Activated T-helper 1 cell treated with anti-CD3 and anti-CD28 coated beads, Interleukin-2, amount 50 U/mL, for 16 hours (primary cell): ENCODE measurements around the gene DDX1.
A peak's percentile ranks its signal among the peaks of the same experiment; 100 is the strongest.
"Not testable (repeated sequence)": the region's sequence is repeated elsewhere in the genome, so short reads cannot be mapped to it uniquely, and the experiment has no call there.

Experiments
- DNase-seq, 2 donors: peaks; one replicate each; pipeline ENCODE4 v3.0.0-alpha.2; 2020; ENCODE audit warnings: low read depth in 1 of 2, low spot score in 1 of 2

Gene DDX1

DNA sequence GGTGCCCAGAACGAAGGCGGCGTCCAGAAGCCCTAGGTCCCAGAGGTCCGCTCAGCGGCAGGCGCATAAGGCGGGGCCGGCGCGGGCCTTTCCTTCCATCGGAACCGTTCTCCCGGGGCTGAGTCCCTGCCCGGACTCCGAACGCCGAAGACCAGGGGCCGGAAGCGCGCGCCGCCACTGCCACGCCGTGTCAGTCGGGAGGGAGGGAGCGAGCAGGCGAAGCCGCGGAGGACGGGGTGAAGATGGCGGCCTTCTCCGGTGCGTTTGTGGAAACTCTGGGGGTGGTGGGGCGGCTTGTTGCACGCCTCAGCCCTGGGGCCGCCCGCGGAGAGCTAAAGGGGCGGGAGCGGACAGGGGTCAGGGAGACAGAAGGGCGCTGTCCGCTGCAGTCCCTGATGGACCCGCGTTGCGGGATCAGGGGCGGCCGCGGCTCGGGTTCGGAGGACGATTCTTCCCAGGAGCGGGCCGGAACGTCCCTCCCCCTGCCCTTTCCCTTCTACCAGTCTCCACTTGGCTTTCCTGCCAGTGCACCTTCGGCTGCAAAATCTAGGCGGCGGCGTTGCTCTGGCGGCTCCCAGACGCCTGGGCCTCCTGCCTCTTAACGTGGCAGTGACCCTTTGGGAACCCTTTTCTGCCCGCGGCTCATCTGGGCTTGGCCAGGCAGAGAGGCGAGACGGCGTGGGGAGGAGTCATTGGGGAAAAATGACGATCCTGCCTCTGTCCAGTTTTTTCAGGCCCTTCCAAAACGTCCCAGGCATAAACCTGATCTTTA lies at the start of gene DDX1:
TSS of gene DDX1 (plus strand) at position 177 of the 772 bp plus-strand sequence. CDS start at position 243, 66 bp downstream.
- DNase-seq = peak; percentile 73 to 81

DNA sequence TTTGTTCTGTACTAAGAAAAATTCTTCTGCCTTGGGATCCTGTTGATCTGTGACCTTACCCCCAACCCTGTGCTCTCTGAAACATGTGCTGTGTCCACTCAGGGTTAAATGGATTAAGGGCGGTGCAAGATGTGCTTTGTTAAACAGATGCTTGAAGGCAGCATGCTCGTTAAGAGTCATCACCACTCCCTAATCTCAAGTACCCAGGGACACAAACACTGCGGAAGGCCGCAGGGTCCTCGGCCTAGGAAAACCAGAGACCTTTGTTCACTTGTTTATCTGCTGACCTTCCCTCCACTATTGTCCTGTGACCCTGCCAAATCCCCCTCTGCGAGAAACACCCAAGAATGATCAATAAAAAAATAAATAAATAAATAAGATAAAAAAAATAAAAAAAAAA lies 49.4 kb upstream of the DDX1 start:
- not testable (repeated sequence) for DNase-seq

DNA sequence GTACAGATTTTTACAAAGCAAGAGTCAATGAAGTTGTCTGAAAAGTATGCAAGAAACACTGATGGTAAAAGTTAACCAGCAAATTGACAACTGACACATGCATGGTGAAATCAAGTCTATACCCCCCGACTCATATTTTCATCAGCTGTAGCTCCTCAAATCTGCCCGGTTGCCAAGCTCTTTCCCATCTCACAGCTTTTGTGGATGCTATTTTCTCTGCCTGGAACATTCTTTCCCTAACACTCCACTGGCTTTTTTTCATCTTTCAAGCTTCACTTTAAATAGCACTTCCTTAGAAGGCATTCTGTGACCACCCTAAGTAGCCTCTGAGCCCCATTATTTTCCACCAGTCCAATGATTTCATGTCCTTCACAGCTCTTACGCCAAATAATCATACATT lies 48.6 kb upstream of the DDX1 start:
- DNase-seq = no peak

DNA sequence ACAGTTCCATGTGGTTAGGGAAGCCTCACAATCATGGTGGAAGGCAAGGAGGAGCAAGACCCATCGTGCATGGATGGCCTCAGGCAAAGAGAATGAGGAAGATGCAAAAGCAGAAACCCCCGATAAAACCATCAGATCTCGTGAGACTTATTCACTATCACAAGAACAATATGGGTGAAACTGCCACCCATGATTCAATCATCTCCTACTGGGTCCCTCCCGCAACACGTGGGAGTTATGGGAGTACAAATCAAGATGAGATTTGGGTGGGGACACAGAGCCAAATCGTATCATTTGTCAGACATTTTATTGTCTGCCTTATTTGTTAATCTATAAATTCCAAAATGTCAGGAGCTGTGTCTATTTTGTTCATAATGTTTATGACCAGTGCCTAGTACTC lies 48.1 kb upstream of the DDX1 start:
- no peak for DNase-seq

DNA sequence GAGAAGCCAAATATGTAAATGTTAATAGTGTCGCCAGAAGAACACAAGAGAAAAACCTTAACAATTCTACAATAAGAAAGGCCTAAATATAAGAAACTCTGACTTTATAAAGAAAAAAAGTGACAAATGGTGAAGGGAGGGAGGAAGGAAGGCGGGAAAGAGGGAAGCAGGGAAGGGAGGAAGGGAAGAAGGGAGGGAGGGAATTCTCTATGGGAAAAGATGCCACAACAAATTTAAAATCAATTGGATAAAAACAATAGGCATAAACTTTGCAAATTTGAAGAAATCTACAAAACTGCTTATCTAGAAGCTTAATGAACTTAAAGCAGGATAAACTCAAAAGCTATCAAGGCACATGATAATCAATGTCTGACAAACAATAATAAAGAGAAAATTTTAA lies 47.4 kb upstream of the DDX1 start:
- DNase-seq = no peak

DNA sequence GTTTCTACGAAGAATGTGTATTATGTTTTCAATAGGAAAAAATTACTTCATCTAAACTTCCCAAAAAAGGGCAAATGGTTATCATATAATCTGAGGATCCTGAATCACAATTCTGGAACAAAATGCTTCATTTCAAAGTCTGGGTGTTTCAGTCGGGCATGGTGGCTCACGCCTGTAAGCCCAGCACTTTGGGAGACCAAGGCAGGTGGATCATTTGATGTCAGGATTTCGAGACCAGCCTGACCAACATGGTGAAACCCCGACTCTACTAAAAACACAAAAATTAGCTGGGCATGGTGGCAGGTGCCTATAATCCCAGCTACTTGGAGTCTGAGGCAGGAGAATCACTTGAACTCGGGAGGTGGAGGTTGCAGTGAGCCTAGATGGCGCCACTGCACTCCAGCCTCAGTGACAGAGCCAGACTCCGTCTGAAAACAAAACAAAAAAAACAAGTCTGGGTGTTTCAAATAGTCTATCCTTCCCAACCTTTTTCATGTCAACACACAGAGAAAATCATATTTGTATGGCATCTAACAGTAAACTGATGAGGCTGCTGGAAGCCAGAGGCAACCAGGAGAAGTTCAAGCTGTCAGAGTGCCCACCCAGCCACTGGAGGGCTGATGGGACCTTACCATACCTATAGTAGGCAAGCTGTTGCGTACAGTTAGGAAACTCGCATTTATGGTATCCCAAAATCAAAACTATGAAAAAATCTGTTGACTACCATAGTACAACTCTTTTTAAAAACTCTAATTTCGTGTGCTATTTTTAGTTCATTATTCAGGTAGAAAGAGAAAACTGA lies 45.2 kb upstream of the DDX1 start:
- DNase-seq = no peak

DNA sequence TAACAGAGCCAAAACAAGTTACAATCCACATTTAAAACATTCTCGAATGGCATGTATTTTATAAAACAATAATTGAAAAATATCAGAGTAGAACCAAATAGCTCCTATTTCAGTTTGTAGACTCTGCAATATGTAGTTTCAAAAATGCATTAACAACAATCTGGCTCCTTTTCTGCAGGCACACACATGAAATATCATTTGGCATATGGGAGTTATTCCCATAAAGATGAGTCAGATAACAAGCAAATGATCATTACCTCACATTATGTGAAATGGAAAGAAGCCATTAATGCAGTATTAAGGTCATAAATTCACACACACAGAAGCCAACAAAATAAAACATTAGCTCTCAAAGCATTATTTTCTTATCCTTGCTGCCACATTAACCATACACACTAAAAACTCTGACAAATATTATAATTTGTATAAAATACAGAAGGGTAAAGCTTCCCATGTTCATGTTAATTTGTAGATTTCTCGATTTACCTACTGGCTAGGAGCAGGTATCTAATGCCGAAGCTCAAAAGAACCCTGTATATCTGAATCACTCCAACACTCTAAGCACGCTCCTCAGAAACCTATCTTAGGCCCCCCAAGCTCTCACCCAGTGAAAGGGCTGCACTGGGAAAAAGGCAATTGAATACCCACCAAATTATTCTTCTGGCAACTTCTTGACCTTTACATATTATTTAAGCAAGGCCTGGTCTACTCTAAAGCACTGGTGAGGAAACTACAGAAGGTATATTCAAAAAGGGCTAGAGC lies 44.4 kb upstream of the DDX1 start:
- DNase-seq = no peak

DNA sequence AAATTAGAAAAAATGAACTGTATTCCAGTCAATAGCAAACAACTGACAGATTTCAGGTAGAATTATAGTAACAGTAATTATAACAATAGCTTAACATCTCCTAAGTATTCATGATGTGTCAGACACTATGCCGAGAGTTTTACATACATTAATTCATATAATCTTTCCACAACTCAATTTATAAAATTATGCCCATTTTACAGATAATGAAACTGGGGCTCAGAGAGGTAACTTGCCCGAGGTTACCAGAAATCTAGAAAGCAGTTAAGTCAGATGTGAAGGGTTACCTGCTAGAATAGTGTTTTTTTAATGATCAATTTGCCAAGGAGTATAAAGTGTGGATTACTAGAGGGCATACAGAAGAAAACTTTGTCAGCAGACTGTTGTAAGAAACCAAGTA lies 42.7 kb upstream of the DDX1 start:
- no peak for DNase-seq

DNA sequence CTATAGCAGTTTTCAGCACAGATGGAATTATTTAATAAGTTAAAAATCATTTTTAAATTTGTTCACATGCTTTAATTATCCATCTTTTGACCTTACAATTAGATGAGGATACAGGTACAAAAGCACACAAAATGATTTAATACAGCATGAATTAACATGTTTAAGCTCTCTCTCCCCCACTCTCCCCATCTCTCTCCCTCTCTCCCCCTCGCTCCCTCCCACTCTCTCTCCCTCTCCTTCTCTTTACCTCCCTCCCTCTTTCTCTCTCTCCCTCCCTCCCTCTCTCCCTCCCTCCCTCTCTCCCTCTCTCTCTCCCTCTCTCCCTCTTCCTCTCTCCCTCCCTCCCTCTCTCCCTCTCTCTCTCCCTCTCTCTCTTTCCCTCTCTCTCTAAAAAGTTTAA lies 38.1 kb upstream of the DDX1 start:
- no peak for DNase-seq

DNA sequence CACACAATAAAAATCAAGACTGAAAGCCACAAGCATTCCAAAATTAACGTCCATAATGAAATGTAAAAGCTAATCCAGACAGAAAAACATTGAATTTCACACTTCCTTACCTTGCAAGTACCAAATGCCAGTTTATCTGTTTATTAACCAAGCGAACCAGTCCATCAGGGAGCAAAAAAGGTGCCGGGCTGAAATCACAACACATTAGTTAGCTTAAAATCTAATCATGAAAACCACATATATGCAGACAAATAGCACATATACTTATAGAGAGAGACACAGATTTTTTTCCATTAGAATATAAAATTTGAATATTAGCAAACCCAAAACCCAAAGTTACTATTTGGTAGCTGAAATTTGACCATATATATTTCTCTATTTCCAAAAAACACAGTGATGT lies 37.7 kb upstream of the DDX1 start:
- DNase-seq = no peak

DNA sequence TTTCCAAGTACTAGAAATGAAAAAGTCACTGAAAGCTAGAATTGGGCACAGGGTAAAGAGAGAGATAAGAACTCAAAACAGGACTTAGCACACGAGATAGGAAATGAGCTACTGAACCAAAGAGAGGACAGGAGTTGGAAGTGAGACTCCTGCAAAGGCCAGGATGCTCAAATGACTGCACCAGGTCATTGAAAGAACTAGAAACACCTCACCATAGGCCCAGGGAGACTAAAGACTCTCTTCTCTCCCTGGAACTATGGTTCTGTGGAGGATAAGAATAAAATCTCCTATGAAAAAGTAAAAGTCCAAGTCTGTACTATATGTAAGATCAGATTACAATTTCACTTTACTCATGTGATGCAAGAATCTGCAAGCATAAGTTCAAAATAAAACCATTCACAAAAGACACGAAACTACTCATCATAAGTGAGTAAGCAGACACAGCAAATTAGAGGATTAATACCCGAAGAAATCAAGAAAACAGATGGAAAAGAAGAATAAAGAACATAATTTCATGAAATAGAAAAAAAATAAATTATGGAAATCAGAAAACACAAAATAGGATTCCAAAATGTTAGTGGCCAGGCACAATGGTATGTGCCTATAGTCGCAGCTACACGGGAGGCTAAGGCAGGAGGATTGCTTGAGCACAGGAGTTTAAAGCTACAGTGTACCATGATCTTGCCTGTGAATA lies 37.0 kb upstream of the DDX1 start:
- DNase-seq = no peak

DNA sequence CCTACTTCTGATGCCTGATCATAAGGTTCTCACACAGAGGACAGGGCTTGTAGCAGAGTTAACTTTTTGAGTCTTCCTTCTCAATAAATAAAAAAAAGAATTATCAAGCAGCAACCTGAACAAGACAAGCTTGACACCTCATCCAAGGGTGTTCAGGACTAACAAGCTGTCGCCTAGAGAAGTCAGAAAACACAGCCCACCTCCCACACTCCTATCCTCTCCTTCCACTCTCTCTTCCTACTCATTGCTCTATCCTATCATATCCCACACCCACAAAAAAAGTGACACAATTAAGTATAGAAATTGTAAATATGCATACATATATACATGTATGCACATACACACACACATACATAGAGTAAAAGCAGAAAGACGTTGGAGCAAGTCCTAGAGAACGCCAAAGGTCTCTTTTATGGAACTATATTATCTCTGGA lies 35.9 kb upstream of the DDX1 start:
- no peak for DNase-seq

DNA sequence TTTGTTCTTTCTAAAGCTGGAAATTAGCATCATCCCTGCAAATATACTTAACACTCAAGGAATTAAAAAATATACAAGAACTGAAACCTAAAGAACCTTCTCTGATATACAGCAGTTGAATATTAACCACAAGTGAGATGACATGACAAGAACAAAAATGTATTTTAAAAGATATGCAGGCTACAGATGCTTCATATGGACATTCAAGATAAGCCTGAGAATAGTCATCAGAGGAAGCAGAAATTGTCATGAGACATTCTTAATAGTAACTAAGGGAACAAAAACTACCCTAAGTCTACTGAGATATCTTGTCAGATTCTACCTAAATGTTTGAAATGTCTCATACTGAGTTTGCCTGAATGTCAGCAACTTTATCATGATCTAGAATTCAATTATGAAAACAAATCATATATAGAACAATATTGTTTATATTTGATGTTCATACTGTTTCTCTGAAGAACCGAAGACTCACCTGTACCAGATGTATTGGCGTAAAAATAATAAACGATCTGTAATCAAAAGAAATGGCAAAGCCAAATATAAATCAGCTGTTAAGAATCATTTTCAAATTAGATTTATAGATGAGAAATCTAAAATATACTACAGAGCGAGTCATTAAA lies 35.2 kb upstream of the DDX1 start:
- DNase-seq = no peak

DNA sequence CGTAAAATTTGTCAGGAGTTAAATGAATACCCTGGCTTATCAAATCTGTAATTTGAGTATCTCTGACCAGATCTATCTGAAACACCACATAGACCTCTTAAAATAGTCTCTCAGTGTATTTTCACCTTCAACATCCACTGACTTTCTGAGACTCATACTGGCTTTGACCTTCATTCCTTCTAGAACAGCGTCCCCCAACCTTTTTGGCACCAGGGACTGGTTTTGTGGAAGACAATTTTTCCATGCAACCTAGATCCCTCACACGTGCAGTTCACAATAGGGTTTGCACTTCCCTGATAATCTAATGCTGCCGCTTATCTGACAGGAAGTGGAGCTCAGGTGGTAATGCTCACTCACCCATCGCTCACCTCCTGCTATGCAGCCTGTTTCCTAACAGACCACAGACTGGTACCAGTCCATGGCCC lies 33.8 kb upstream of the DDX1 start:
- no peak for DNase-seq

DNA sequence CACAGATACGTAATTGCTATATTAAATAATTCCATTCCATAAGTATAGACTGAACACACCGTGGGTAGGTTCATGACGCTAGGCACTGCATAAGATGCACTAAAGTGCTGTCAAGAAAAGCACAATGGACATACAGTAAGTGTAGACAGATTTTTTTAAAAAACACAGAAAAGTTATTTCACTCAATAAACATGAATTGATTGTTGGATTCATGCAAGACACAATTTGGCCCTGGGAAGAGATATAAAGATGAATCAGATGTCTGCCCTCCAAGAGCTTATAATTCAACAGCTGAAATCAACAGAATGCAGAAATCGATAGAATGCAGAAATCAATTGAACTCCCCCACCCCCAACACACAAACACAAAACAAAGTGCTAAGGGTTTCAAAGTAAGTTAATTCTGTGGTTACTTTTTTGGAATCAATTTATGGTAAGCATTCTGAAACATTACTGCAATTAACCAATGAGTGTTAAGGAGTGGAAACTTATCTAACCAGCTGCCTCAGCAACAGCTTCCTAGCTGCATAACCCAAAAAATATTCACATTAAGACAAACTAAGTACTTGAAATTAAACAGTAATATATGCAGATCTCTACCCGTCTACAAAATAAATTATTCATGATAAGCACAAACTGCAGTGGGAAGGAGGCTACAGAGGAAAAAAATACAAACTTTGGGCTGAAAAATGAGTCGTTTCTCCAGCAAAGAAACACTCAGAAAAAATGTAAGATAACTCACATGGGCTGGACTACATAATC lies 32.1 kb upstream of the DDX1 start:
- DNase-seq = no peak

DNA sequence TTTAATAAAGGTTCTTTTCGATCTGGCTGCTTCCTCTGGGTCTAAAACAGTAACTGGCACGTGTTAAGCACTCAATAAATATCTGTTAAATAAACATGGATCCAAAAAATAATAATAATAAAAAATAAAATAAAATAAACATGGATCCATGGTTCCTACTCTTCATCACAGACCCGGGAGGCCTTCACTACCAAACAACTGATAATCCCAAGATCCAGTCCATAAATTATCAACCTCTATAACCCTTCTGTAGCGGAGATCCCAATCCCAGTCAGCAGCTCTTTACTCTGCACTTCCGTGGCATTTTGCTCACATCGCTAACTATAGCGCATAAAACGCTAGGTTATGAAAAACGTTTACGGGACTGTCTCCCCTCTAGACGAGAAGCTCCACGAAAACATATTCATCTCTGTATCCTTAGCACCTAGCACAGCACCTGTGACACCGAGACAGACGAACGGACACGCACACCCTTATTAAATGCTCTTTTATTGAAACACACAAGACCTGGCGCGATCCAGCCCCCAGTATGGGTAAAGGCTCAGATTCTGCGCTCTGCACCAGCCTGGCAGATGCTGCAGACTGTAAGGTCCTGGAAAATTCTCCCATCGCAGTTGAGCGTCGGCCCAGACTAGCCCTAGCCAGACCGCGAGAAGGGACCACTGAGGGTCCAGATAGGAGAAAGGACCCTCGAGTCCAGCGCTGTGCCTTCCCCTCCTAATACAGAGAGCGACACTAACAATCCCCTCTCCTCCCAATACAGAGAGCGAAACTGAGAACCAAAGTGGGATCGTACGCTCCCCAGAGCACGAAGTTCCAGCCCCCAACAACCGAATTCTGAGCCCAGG lies 31.3 kb upstream of the DDX1 start:
- DNase-seq = no peak

DNA sequence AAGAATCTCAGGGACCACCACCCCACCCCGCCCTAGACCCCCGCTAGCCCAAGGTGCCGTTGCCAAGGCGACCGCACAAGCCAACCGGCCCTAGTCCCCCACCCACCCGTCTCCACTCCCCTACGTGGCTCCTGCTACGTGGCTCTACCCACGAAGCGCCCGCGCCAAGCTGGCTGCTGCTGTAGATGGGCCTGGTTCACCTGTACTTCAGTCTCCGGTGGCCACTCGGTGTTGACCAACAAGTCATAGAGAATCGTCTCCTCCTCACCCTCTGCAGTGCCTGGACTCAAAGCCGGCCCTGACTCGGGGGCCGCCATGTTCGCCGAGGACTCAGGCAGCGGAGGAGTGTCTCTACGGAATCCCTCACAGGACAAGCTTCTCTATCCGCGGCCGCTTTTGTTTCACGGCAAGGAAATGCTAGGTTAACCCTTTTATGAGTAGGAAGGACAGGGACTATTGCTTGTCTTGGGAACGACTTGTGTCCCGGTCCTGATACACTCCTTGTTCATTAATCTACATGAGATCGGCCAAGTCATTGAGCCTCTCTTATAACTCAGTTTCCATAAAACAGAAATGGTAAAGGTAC lies 30.6 kb upstream of the DDX1 start, which contains the start of gene NBAS:
TSS of gene NBAS (minus strand) at position 347 of the 586 bp plus-strand sequence. CDS start at position 317, 30 bp downstream.
- peak; percentile 51 to 62 for DNase-seq

DNA sequence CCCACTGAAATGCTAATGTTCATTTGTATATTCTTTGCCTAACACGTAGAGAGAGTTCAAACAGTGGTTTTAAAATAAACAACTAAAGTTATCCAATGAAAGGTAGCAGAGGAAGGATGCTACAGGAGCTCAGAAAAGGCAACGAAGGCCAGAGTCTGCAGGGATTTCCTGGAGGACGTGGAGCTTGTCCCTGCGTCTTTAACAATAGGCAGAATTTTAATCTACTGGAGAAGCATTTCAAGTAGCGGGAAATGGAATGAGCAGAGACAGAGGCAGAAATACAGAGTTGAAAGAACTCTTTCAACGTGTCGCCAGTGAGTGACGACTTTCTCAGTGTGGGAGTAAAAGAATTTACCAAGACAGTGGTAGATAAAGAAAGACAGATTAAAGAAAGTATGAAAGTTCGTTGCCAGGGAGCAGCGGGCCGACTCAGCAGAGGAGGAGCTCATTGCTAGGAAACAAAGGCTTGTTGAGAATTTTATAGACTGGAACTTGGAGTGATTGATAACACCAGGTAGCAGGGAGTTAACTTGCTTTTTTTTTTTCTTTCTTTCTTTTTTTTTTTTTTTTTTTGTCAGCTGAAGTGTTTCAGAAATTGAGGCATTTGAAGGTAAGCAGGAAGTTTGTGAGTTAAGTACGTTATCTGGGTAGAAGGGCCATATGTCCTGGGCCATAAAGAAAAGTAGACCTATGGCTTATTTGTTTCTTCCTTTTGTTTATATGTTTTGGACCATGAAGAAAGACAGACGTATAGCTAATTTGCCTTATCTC lies 29.9 kb upstream of the DDX1 start:
- DNase-seq = no peak
